HepG2 (cell line): ENCODE data around the gene HLA-DOA. TPM values are rescaled to one million over a fixed set of nuclear protein-coding genes. Genes with fewer than 3 reads are reported as not detected.

Experiments
- CENPT ChIP-seq: sonication (generic); formaldehyde crosslinking; IDR thresholded peaks from 2 replicates; pipeline ENCODE4 v1.8.0; 2022; ENCODE audit warnings: low read depth, mild to moderate bottlenecking, moderate library complexity, missing genetic modification reagents
- GTF3A ChIP-seq: sonication (generic); formaldehyde crosslinking; conservative IDR thresholded peaks from 2 replicates; pipeline ENCODE4 v1.4.0; 2020; ENCODE audit warnings: mild to moderate bottlenecking, missing genetic modification reagents
- IRX3 ChIP-seq: sonication (generic); formaldehyde crosslinking; IDR thresholded peaks from 2 replicates; pipeline ENCODE4 v1.8.1; 2023; ENCODE audit warnings: mild to moderate bottlenecking, low read depth, missing genetic modification reagents, borderline replicate concordance
- ISL2 ChIP-seq: sonication (generic); formaldehyde crosslinking; IDR thresholded peaks from 2 replicates; pipeline ENCODE4 v1.5.0; 2020; ENCODE audit warnings: missing genetic modification reagents
- MLLT10 ChIP-seq: sonication (generic); formaldehyde crosslinking; IDR thresholded peaks from 2 replicates; pipeline ENCODE4 v1.4.0; 2020; ENCODE audit warnings: missing genetic modification reagents
- NFKBIZ ChIP-seq: IDR thresholded peaks from 2 replicates; pipeline ENCODE4 v1.6.1; 2018; ENCODE audit warnings: missing genetic modification reagents, missing compliant biosample characterization
- PHF20 ChIP-seq: sonication (generic); formaldehyde crosslinking; IDR thresholded peaks from 2 replicates; pipeline ENCODE4 v1.5.0; 2020; ENCODE audit warnings: mild to moderate bottlenecking, missing genetic modification reagents
- POLR2A ChIP-seq, 2 experiments: IDR thresholded peaks; 2 replicates each; pipeline ENCODE4 v1.6.1; 2011; ENCODE audit warnings: low read depth in 2 of 2, low read length in 2 of 2, mild to moderate bottlenecking in 1 of 2, moderate library complexity in 1 of 2; ENCODE audit not compliant: insufficient read depth in 1 of 2
- ZIK1 ChIP-seq: sonication (generic); formaldehyde crosslinking; IDR thresholded peaks from 2 replicates; pipeline ENCODE4 v1.5.0; 2020; ENCODE audit warnings: mild to moderate bottlenecking, low read depth, missing genetic modification reagents, borderline replicate concordance
- ZNF766 ChIP-seq: sonication (generic); formaldehyde crosslinking; IDR thresholded peaks from 2 replicates; pipeline ENCODE4 v1.5.0; 2020; ENCODE audit warnings: missing genetic modification reagents, borderline replicate concordance
- ZSCAN30 ChIP-seq: sonication (generic); formaldehyde crosslinking; IDR thresholded peaks from 2 replicates; pipeline ENCODE4 v1.5.0; 2020; ENCODE audit warnings: mild to moderate bottlenecking, missing genetic modification reagents
- polyA plus RNA-seq, 8 experiments: library from polyadenylated mRNA; depleted of rRNA in 3 of 8; stranded (reverse) in 7 of 8; unstranded in 1 of 8; fragments of >200 nt; fragmentation: Illumina TruSeq in 4 of 8; extraction: Trizol in 4 of 8; gene quantifications; 2 replicates each; pipeline versions ENCODE4 v1.2.1 to v1.2.3, GENCODE V29; 2011 to 2016; ENCODE audit warnings: low read depth in 4 of 8, missing spikeins in 1 of 8, mixed read lengths in 1 of 8; ENCODE audit not compliant: insufficient read depth in 1 of 8
- total RNA-seq, 5 experiments: library from RNA; depleted of rRNA; stranded (reverse); fragments of >200 nt; fragmentation: Illumina TruSeq; extraction: Trizol; gene quantifications; 2 replicates each; pipeline ENCODE4 v1.2.3, GENCODE V29; 2016; ENCODE audit warnings: low read depth in 1 of 5
- TF ChIP-seq, protein P1 (sequence below): sonication (generic); formaldehyde crosslinking; IDR thresholded peaks from 2 replicates; pipeline ENCODE4 v1.4.0; 2020; ENCODE audit warnings: mild to moderate bottlenecking, missing genetic modification reagents
- TF ChIP-seq, protein P2 (sequence below): sonication (generic); formaldehyde crosslinking; IDR thresholded peaks from 2 replicates; pipeline ENCODE4 v1.8.0; 2022; ENCODE audit warnings: low read depth, missing genetic modification reagents
- TF ChIP-seq, protein P3 (sequence below): sonication (generic); formaldehyde crosslinking; IDR thresholded peaks from 2 replicates; pipeline ENCODE4 v1.4.0; 2020; ENCODE audit warnings: missing genetic modification reagents
- TF ChIP-seq, protein P4 (sequence below): sonication (generic); formaldehyde crosslinking; IDR thresholded peaks from 2 replicates; pipeline ENCODE4 v1.4.0; 2020; ENCODE audit warnings: mild to moderate bottlenecking, low read depth, missing genetic modification reagents
- TF ChIP-seq, protein P5 (sequence below): sonication (generic); formaldehyde crosslinking; IDR thresholded peaks from 2 replicates; pipeline ENCODE4 v1.4.0; 2020; ENCODE audit warnings: missing genetic modification reagents

Gene HLA-DOA
- total and polyA plus RNA-seq, 2 of the 13 experiments (the other 11 are each of a cell fraction or from before 2014, with no cell fraction given): 0.03 to 0.09 TPM

DNA sequence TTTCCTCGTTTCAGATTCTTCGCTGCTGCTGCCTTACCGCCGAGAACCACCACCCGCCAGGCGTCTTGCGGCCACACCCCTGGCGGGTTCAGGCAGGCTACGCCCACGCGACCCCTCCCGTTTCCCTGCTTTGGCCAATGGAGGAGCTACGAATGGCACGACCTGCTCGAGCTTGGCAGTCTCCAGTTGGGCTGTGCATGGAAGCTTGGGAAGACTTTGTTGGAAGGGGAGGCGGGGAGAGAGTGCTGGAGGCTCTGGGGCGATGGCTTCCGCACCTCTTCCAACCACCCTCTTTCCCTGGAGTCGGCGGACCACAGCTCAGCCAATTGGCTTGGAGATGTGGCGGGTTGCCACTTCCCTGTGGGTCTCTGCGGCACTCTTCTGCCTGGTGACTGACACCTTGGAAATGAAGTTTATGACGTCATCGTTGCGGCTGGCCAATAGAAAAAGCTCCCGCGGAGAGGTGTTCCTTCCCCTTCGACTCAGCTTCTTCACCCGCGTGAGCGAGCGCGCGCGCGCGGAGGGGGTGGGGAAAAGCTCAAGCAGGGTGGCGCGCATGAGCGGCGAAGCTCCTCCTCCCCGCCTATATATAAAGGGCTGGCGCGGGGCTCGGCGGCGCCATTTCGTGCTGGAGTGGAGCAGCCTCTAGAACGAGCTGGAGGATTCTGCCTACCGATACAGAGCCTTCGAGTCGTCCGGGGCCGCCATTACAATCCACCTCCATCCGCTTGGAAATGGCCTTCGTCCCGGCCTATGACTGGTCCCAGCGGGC lies 37.6 kb downstream of the HLA-DOA start (continued):
- TF ChIP-seq, protein P1, sequence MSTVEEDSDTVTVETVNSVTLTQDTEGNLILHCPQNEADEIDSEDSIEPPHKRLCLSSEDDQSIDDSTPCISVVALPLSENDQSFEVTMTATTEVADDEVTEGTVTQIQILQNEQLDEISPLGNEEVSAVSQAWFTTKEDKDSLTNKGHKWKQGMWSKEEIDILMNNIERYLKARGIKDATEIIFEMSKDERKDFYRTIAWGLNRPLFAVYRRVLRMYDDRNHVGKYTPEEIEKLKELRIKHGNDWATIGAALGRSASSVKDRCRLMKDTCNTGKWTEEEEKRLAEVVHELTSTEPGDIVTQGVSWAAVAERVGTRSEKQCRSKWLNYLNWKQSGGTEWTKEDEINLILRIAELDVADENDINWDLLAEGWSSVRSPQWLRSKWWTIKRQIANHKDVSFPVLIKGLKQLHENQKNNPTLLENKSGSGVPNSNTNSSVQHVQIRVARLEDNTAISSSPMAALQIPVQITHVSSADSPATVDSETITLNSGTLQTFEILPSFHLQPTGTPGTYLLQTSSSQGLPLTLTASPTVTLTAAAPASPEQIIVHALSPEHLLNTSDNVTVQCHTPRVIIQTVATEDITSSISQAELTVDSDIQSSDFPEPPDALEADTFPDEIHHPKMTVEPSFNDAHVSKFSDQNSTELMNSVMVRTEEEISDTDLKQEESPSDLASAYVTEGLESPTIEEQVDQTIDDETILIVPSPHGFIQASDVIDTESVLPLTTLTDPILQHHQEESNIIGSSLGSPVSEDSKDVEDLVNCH: no peak
- peak; percentile 61; the same call in 1 of the 2 replicates for TF ChIP-seq PHF20
- TF ChIP-seq, protein P2, sequence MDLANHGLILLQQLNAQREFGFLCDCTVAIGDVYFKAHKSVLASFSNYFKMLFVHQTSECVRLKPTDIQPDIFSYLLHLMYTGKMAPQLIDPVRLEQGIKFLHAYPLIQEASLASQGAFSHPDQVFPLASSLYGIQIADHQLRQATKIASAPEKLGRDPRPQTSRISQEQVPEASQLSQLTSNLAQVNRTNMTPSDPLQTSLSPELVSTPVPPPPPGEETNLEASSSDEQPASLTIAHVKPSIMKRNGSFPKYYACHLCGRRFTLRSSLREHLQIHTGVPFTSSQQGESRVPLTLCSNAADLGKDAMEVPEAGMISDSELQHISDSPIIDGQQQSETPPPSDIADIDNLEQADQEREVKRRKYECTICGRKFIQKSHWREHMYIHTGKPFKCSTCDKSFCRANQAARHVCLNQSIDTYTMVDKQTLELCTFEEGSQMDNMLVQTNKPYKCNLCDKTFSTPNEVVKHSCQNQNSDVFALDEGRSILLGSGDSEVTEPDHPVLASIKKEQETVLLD (CRISPR knock-in tag): no peak; the same call in 1 of the 2 replicates
- TF ChIP-seq, protein P3, sequence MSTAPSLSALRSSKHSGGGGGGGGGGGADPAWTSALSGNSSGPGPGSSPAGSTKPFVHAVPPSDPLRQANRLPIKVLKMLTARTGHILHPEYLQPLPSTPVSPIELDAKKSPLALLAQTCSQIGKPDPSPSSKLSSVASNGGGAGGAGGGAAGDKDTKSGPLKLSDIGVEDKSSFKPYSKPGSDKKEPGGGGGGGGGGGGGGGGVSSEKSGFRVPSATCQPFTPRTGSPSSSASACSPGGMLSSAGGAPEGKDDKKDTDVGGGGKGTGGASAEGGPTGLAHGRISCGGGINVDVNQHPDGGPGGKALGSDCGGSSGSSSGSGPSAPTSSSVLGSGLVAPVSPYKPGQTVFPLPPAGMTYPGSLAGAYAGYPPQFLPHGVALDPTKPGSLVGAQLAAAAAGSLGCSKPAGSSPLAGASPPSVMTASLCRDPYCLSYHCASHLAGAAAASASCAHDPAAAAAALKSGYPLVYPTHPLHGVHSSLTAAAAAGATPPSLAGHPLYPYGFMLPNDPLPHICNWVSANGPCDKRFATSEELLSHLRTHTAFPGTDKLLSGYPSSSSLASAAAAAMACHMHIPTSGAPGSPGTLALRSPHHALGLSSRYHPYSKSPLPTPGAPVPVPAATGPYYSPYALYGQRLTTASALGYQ (CRISPR knock-in tag): peak; percentile 29; the same call in 1 of the 2 replicates
- TF ChIP-seq, protein P4, sequence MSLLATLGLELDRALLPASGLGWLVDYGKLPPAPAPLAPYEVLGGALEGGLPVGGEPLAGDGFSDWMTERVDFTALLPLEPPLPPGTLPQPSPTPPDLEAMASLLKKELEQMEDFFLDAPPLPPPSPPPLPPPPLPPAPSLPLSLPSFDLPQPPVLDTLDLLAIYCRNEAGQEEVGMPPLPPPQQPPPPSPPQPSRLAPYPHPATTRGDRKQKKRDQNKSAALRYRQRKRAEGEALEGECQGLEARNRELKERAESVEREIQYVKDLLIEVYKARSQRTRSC (CRISPR knock-in tag): no peak; the same call in 1 of the 2 replicates
- TF ChIP-seq IRX3 (CRISPR knock-in tag): peak; percentile 63
- TF ChIP-seq, protein P5, sequence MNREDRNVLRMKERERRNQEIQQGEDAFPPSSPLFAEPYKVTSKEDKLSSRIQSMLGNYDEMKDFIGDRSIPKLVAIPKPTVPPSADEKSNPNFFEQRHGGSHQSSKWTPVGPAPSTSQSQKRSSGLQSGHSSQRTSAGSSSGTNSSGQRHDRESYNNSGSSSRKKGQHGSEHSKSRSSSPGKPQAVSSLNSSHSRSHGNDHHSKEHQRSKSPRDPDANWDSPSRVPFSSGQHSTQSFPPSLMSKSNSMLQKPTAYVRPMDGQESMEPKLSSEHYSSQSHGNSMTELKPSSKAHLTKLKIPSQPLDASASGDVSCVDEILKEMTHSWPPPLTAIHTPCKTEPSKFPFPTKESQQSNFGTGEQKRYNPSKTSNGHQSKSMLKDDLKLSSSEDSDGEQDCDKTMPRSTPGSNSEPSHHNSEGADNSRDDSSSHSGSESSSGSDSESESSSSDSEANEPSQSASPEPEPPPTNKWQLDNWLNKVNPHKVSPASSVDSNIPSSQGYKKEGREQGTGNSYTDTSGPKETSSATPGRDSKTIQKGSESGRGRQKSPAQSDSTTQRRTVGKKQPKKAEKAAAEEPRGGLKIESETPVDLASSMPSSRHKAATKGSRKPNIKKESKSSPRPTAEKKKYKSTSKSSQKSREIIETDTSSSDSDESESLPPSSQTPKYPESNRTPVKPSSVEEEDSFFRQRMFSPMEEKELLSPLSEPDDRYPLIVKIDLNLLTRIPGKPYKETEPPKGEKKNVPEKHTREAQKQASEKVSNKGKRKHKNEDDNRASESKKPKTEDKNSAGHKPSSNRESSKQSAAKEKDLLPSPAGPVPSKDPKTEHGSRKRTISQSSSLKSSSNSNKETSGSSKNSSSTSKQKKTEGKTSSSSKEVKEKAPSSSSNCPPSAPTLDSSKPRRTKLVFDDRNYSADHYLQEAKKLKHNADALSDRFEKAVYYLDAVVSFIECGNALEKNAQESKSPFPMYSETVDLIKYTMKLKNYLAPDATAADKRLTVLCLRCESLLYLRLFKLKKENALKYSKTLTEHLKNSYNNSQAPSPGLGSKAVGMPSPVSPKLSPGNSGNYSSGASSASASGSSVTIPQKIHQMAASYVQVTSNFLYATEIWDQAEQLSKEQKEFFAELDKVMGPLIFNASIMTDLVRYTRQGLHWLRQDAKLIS (CRISPR knock-in tag): peak; percentile 67; the same call in 1 of the 2 replicates
- peak; percentile 74; the same call in 1 of the 2 replicates for TF ChIP-seq ZNF766 (CRISPR knock-in tag)
- TF ChIP-seq MLLT10 (CRISPR knock-in tag): no peak
- no peak; the same call in none of the 2 replicates for TF ChIP-seq ZIK1 (CRISPR knock-in tag)
- TF ChIP-seq ISL2 (CRISPR knock-in tag): peak; percentile 75
- peak; percentile 83; the same call in 1 of the 2 replicates for TF ChIP-seq NFKBIZ (CRISPR knock-in tag)
- TF ChIP-seq GTF3A (CRISPR knock-in tag): 0 out of 2 replicates have a peak, but pooled peaks have one; percentile 20
- peak in 1 of 2 experiments; percentile 100; a peak in 2 of 4 replicates for TF ChIP-seq POLR2A (IDR thresholded peaks at IDR 0.05; ENCODE audit: insufficient read depth in 1 of 2, low read depth in 2 of 2, low read length in 2 of 2)
- TF ChIP-seq ZSCAN30 (CRISPR knock-in tag): no peak
- 0 out of 2 replicates have a peak, but pooled peaks have one; percentile 22 for TF ChIP-seq CENPT
